Activated T-cell treated with anti-CD3 and anti-CD28 coated beads, Interleukin-2, amount 50 U/mL, for 1 hour (primary cell): ENCODE data around the gene COPS2.

ENCODE experiments used
- DNase-seq: peaks from one replicate; pipeline ENCODE4 v3.0.0-alpha.2; 2020

COPS2 gene

GRCh38 chr15:49155834-49156627 is 632 bp upstream of the COPS2 start:
- peak; percentile 18 for DNase-seq

DNA sequence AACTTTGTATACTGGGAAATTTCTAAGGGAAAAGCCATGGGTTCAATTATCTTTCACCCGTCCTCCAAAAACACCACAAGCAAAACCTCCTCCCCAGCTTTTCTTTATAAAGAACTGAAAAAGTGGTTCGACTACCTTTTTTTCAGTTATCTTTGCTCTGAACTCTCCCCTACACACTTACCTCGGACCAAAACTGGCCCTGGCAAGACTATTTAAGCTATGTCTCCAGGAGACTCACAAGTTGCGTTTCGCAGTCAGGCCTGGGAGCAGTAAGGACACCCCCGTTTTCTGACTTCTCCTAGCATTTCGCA is 645 bp downstream of the COPS2 start:
- no peak for DNase-seq

DNA sequence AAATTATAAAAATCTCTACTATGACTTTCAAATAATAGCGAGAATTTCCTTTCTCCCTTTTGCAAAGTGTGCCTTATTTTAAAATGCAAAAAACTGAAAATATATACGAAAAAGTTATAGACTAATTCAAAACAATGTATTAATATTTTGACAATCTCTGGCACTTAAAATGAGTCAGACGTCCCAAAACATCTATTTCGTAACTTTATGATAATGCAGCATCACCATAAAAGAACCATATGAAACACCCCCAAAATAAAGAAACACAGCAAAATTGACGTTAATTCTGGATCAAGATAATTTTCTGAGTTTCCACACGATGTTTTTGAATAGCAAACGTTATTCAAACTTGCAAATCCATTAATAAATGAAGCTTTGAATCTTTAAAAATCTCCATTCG is 1.0 kb downstream of the COPS2 start:
- no peak for DNase-seq

GRCh38 chr15:49152552-49153312 is 2.7 kb downstream of the COPS2 start:
- DNase-seq: no peak

- DNase-seq: no peak
Measured at GRCh38 chr15:49151831-49152230, 3.6 kb downstream of the COPS2 start.

- no peak for DNase-seq
Measured at GRCh38 chr15:49148727-49149126, 6.7 kb downstream of the COPS2 start.

GRCh38 chr15:49148298-49148697 is 7.1 kb downstream of the COPS2 start:
- DNase-seq: no peak

DNA sequence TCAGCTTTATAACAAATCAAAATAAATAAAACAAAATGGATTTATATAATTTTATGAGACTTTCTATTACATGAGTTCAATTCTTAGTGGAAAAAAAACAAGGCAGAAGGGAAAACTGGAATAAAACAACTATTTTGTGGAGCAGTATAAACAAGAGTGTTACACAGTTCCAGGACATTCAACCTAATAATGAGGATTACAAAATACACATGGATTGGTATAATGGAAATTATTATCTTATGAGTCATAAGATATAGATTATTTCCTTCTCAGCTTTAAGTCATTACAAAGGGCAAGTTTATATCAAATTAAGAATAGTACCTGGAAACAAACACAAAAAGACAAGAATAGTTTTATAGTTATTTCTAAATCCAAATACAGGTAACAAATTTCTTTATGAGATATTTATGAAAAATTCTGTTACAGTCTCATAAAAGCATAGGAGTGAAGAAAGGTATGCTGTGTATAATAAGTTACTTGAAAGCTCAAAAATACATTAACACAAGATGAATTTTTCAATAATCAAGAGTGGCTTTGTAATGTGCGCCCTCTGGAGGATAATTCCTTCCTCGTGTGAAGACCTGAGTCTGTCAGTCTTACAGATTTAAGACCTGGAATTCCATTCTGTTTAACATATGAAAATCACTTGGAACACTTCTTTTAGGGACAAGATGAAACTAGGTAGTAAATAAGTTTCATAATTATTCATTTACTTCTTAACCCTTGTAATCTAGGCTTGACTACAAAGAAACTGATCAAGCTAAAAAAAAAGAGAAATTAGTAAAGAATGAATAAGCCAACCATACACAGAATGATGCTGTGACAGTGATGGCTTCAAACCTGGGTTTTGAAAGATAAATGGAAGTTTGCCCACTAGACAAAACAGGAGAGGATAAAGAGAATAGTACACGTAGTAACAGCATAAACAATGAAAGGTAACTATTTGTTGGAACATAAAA is 9.5 kb downstream of the COPS2 start:
- no peak for DNase-seq

GRCh38 chr15:49137861-49138260 is 17.5 kb downstream of the COPS2 start:
- DNase-seq: no peak

DNA sequence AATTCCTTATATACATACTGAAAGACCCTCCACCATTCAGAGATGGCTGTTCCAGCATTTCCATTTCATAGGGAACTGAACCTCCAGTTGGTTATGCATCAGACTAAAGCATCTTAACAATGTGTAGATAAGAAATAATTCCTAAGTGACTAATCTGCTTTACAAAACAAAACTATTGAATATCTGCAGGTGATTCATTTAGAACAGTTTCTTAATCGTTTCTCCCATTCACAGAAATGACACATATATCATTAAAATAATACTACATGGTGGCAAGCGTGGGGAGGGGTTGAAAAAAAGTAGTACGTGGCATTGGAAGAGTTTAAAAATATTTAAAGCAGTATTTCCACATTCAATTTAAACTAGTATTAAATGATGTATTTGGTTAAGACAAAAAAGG is 19.5 kb downstream of the COPS2 start:
- no peak for DNase-seq

- DNase-seq: no peak
Measured at GRCh38 chr15:49135342-49135857, 20.0 kb downstream of the COPS2 start.

GRCh38 chr15:49134683-49135341 is 20.6 kb downstream of the COPS2 start:
- DNase-seq: no peak

GRCh38 chr15:49131403-49131802 is 24.0 kb downstream of the COPS2 start:
- no peak for DNase-seq

DNA sequence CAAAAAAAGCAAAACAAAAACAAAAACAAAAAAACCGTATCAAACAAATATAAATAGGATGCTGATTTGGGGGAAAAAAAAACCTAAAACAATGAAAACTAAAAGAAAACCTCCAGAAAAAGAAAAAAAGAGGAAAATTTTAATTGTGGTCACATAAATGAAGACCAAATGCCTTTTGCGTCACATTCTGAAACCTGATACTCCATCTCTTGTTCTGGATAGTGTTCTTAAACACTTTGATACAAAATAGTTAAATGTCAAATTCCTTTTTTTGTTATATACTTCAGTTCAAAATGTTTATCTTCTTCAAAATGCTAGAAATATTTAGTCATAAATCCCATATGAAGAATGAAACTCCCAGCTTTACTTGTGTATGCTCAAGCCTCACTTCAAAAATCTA is 31.0 kb downstream of the COPS2 start:
- no peak for DNase-seq

GRCh38 chr15:49122541-49123062 is 32.8 kb downstream of the COPS2 start:
- no peak for DNase-seq

DNA sequence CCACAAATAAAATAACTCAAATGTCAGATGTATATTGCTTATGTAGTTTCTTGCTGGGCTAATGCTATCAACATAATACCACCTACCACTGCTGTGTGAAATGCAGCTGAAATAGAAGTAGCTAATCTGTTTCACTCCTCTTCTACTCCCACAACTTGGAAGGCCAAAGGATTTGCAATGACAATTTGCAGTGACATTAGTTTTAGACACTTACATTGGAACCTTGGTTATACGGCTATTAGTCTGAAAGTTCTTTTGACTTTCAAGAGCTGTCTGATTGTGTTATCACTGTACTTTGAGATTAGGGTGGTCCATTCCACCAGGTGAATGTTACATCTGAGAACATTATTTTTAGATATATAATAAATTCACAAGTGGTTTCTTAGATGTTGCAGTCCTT is 33.5 kb downstream of the COPS2 start:
- no peak for DNase-seq

DNA sequence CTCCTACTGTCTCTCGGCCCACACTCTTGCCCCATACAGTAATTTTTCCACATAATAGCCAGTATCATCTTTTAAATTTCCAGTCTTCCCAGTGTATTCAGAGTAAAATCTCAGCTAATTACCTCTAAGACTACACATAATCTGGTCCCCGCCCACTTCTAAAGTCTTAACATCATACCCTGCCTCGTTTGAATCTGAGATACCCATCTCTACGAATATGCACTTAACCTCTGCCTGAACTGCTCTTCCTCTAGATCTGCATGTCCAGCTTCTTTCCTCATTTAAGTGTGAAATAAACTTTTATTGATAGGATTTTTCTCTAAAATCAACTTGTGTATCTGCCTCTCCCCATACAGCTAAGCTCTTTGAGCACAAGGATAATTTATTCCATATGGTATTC is 34.6 kb downstream of the COPS2 start:
- no peak for DNase-seq

DNA sequence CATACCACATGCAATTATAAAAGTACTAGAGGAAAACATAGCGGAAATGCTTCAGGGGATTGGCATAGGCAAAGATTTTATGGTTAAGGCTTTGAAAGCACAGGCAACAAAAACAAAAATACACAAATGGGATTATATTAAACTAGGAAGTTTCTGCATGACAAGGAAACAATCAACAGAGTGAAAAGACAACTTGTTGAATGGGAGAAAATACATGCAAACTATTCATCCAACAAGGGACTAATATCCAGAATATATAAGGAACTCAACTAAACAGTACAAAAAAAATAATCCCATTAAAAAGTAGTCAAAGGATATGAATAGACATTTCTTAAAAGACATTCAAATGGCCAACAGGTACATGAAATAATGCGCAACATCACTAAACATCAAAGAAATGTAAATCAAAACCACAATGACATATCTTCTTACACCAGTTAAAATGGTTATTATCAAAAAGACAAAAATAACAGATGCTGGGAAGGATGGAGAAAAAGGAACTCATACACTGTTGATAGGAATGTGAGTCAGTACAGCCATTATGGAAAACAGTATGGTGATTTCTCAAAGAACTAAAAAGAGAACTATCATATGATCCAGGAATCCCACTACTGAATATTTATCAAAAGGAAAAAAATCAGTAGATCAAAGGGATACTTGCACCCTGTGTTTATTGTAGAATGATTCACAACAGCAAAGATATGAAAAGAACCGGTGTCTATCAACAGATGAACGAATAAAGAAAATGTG is 39.1 kb downstream of the COPS2 start:
- no peak for DNase-seq

GRCh38 chr15:49115062-49115461 is 40.3 kb downstream of the COPS2 start:
- DNase-seq: no peak

GRCh38 chr15:49110158-49110944 is 45.0 kb downstream of the COPS2 start:
- no peak for DNase-seq

DNA sequence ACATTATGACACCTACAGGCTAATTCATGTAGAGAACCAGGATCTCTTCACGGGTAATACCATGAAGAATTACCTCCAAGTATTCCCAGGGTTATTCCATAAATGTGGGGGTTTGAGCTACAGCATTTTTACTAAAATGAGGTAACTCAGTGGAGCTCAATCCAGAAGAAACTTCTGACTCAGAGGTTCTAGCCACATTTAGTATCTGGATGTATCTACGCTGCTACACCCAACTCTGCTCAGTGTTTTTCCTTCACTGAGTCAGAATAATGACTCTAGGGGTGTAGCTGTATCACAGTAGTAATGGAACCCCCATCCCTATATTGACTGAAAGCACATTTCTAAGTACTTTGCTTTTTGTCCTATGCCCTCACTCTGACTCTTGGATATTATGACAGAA is 52.4 kb downstream of the COPS2 start:
- no peak for DNase-seq
